PC-9 (cell line): ENCODE results near the gene XRCC4.

Experiments
- CTCF ChIP-seq: fragments of 200-600 bp; sonication (generic); conservative IDR thresholded peaks from 2 replicates; pipeline ENCODE4 v1.6.1; 2017; ENCODE audit warnings: mixed run types, antibody characterized with exemption, mild to moderate bottlenecking, moderate library complexity
- EZH2 ChIP-seq: fragments of 200-600 bp; sonication (generic); IDR thresholded peaks from 2 replicates; pipeline ENCODE4 v1.8.0; 2017; ENCODE audit warnings: antibody characterized with exemption, low read depth

GRCh38 chr5:83097689-83098231 is 20.4 kb downstream of the XRCC4 start:
- TF ChIP-seq CTCF (no peak), EZH2 (no peak)
